Ramos (cell line): Measurements from ENCODE around the gene ARSJ.

ENCODE experiments used
- in situ Hi-C: fragments of 300-500 bp; cut with MboI; formaldehyde crosslinking; loops from one replicate; pipeline ENCODE4 v1.14.3; 2022; ENCODE audit warnings: low sequenced_read_pairs; ENCODE audit not compliant: unreplicated experiment

Gene ARSJ

GRCh38 chr4:113851816-113852215, 127.6 kb downstream of the ARSJ start:
- in situ Hi-C loops: no loop called here
